Adrenal gland (tissue), 12 donors: ENCODE data around the gene NPIPB12. TPM values are rescaled to one million over a fixed set of nuclear protein-coding genes. Genes with fewer than 3 reads are reported as not detected.
"Not testable (repeated sequence)": the region's sequence is repeated elsewhere in the genome, so short reads cannot be mapped to it uniquely, and the experiment has no call there.

Source experiments
- DNase-seq, 7 donors: peaks; one replicate each; pipeline ENCODE4 v3.0.0-alpha.2; 2019 to 2020
- H3K27ac ChIP-seq, 5 donors: fragments of 200-600 bp; sonication (generic) in 4 of 5; 1 replicate in 3 of 5; 2 replicates in 2 of 5; pipeline versions ENCODE4 v1.5.1 to v1.8.0; 2016 to 2020; ENCODE audit warnings: mild to moderate bottlenecking in 1 of 5
- H3K27me3 ChIP-seq: fragments of 200-600 bp; 2 replicates; pipeline ENCODE4 v1.8.0; 2021
- H3K36me3 ChIP-seq, 2 donors: fragments of 200-600 bp; replicated peaks in 1 of 2; 1 replicate in 1 of 2; 2 replicates in 1 of 2; pipeline versions ENCODE4 v1.5.1 to v1.8.0; 2018 to 2022
- H3K4me1 ChIP-seq, 2 donors: fragments of 200-600 bp; replicated peaks in 1 of 2; 1 replicate in 1 of 2; 2 replicates in 1 of 2; pipeline versions ENCODE4 v1.5.1 to v1.8.0; 2018 to 2021
- H3K4me3 ChIP-seq, 4 donors: fragments of 200-600 bp; sonication (generic) in 3 of 4; one replicate each; pipeline ENCODE4 v1.5.1; 2016 to 2018
- H3K9me3 ChIP-seq, 3 donors: fragments of 200-600 bp; sonication (generic) in 1 of 3; replicated peaks in 1 of 3; 1 replicate in 2 of 3; 2 replicates in 1 of 3; pipeline versions ENCODE4 v1.5.1 to v1.8.0; 2016 to 2021
- WGBS, 4 donors: extraction: QIAGEN DNeasy Blood & Tissue Kit in 2 of 4; methylation state at CpG; one replicate each; pipeline versions ENCODE4 v1.1.5 to v1.1.7; 2013 to 2017; 5-methylcytosine and 5-hydroxymethylcytosine counted together
- intact Hi-C, 2 donors: fragments of 100-400 bp; cut with DNase I; formaldehyde crosslinking; loops; one replicate each; pipeline versions ENCODE4 v1.14.1 to v1.15.0; 2022 to 2023
- polyA plus RNA-seq, 3 donors: library from polyadenylated mRNA; stranded (reverse); fragments of 200-250 nt in 2 of 3; fragments of 350-450 nt in 1 of 3; fragmentation: Illumina TruSeq in 1 of 3; extraction: RNeasy Lipid Tissue Mini Kit (QIAGEN cat#74804) in 1 of 3; gene quantifications; one replicate each; pipeline ENCODE4 v1.2.3, GENCODE V29; 2013 to 2014
- small RNA-seq, 2 donors: library from RNA; depleted of rRNA; stranded (forward); fragments of <200 nt; gene quantifications; one replicate each; pipeline ENCODE3, GENCODE V24; 2016
- total RNA-seq, 9 donors: library from RNA; depleted of rRNA in 4 of 9; stranded (reverse); fragments of >200 nt in 4 of 9; fragments of 120-200 nt in 1 of 9; fragmentation: NEBNext Ultra II Directional in 1 of 9; extraction: Animal tissue kit (Norgen Biotek cat#: 25700) in 1 of 9; gene quantifications; one replicate each; pipeline versions ENCODE4 v1.1.0 to v1.2.4, GENCODE V29; 2013 to 2023
- donor health status: healthy with polysubstance abuse.
- donor health status: Bipolar disorder and iron deficiency.
- donor health status: DM: yes; HTN: yes; CAD: no.
- donor health status: DM: no; HTN: no; CAD: no.
- donor health status: DM: no; HTN: no; CAD: no.
- donor health status: DM: yes; HTN: yes; CAD: no.

The NPIPB12 gene
- total and polyA plus RNA-seq, 12 donors: 6.4 to 569 (median 28.5) TPM

DNA sequence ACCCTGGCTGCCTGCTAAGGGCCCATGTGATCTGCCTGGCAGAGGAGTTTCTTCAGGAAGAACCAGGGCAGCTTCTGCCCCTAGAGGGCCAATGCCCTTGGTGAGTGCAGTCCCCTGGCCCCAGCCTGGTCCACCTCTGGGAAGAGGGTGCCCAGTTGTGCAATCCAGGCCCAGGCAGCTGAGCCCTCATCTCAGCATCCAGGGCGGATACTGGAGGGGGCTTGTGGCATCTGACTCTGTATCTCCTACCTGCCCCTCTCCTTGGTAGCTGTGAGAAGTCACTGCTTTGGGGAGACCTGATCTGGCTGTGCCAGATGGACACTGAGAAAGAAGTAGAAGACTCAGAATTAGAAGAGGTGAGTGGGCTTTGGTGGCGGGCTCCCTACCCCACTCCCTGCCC lies 48.5 kb downstream of the NPIPB12 start:
- intact Hi-C loops, H3K27ac ChIP-seq, H3K4me1 ChIP-seq, H3K4me3 ChIP-seq, H3K9me3 ChIP-seq, H3K27me3 ChIP-seq, H3K36me3 ChIP-seq: not testable (repeated sequence)
- peak in 2 of 7 donors; percentile 14 to 38 for DNase-seq
- 92 to 100% (median 93%) methylated on average over 1 of the region's 2 CpGs; no CpG with 5 or more reads in 1 of the 4 donors for WGBS, 4 donors

DNA sequence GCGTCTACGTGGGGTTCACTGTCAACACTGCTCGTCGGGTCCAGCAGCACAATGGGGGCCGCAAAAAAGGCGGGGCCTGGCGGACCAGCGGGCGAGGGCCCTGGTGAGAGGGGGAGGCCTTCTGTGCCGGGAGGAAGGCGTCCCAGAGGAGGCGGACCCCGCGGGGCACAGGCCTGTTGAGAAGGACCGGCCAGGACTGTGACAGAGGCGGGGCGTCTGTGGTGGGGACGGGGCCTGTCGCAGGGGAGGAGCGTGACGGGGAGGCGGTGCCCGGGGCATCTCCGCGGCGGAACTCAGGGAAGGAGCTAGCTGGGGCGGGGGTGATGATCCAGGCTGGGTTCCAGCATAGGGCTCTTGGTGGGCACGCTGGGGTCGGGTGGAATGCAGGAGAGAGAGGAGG lies 51.4 kb downstream of the NPIPB12 start:
- H3K4me1 ChIP-seq, H3K27ac ChIP-seq, intact Hi-C loops, DNase-seq, H3K9me3 ChIP-seq, H3K27me3 ChIP-seq, H3K4me3 ChIP-seq, H3K36me3 ChIP-seq: not testable (repeated sequence)
- whole genome bisulfite sequencing, 4 donors: no CpG with 5 or more reads among the region's 29 CpGs

DNA sequence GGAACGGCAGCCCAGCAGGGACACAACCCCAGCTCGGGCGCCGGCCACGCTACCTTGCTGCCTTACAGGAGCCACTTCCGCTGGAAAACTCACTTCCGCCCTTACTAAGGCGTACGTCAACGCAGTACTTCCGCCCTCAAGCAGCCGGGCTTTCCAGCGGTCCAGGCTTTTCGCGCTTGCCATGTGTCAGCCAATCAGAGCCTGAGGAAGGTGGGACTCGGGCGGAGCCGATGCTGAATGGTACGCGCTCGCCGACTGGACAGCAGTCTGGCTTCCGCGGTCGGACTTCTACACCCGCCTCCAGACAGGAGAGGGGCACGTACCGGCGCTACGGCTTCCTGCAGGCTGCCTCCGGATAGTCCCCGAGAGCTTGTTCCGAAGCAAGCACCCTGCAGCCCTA lies 51.9 kb downstream of the NPIPB12 start, which contains the start of the genes BOLA2 and SLX1B:
BOLA2 (minus strand) TSS at position 83 of the 400 bp plus-strand sequence. CDS start 98 bp downstream, outside the sequence.
SLX1B (plus strand) TSS at position 265 of the 400 bp plus-strand sequence.
- DNase-seq, H3K4me1 ChIP-seq, H3K36me3 ChIP-seq, H3K27ac ChIP-seq, H3K4me3 ChIP-seq, H3K27me3 ChIP-seq, intact Hi-C loops, H3K9me3 ChIP-seq: not testable (repeated sequence)
- no CpG with 5 or more reads among the region's 33 CpGs for WGBS, 4 donors

DNA sequence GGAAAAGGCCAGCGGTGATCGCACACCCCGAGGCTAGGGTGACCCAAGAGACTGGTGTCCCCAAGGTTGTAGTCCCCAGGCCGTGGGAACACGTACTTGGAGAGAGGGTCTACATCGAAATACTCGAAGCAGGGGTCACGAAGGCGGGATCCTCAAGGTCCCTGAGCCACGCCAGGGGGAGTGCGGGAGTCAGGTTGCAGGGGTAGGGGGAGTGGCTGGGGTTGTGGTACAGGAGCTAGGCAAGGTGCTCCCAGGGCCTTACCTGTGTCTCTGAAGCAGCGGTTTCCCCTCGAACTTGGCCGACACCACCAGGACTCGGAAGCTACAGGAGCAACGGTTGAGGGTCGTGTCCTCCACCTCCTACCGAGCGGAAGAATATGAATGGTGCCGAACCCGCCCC lies 52.5 kb downstream of the NPIPB12 start:
- no CpG with 5 or more reads among the region's 21 CpGs for WGBS, 4 donors
- DNase-seq, H3K4me1 ChIP-seq, H3K27me3 ChIP-seq, H3K9me3 ChIP-seq, H3K4me3 ChIP-seq, intact Hi-C loops, H3K27ac ChIP-seq, H3K36me3 ChIP-seq: not testable (repeated sequence)

Small RNAs within 50 kb of the gene (small RNA-seq; reads per million reads assigned to genes)
- 0 reads per million in 2 donors for gene AC133555.2

Other genes starting within 250 kb of the NPIPB12 start
- gene NPIPB11, start 99.7 kb downstream of the NPIPB12 start, total RNA-seq: under 1 TPM in 7 of 9 donors, not detected in 2; 0.17 to 0.71 (median 0.26) TPM
- gene NPIPB11, start 99.7 kb downstream of the NPIPB12 start, polyA plus RNA-seq: 10 to 100 TPM in 1 of 3 donors, 1 to 10 TPM in 1, under 1 TPM in 1; 0.35 to 11.9 (median 3.8) TPM
- gene BOLA2, start 52.1 kb downstream of the NPIPB12 start, total RNA-seq: 10 to 100 TPM in 2 of 9 donors, 1 to 10 TPM in 7; 3.2 to 30.7 (median 9.2) TPM
- gene BOLA2, start 52.1 kb downstream of the NPIPB12 start, polyA plus RNA-seq: 10 to 100 TPM; 14.0 to 29.8 (median 24.4) TPM
- 10 to 100 TPM in 8 of 9 donors, 1 to 10 TPM in 1; 2.1 to 45.7 (median 26.1) TPM for gene SLX1B, start 51.9 kb downstream of the NPIPB12 start, total RNA-seq
- gene SLX1B, start 51.9 kb downstream of the NPIPB12 start, polyA plus RNA-seq: 10 to 100 TPM; 10.4 to 41.1 (median 19.3) TPM
- gene SULT1A4, start 46.5 kb downstream of the NPIPB12 start, total RNA-seq: 1 to 10 TPM in 8 of 9 donors, not detected in 1; 1.1 to 9.2 (median 4.4) TPM
- gene SULT1A4, start 46.5 kb downstream of the NPIPB12 start, polyA plus RNA-seq: 10 to 100 TPM in 1 of 3 donors, 1 to 10 TPM in 2; 3.5 to 20.1 (median 6.1) TPM
- 1 to 10 TPM in 6 of 9 donors, under 1 TPM in 3; 0.24 to 2.6 (median 1.2) TPM for gene SPN, start 156.8 kb upstream of the NPIPB12 start, total RNA-seq
- gene SPN, start 156.8 kb upstream of the NPIPB12 start, polyA plus RNA-seq: 1 to 10 TPM in 1 of 3 donors, under 1 TPM in 2; 0.54 to 3.1 (median 0.64) TPM
- gene QPRT, start 172.8 kb upstream of the NPIPB12 start, total RNA-seq: 100 to 1,000 TPM in 8 of 9 donors, 10 to 100 TPM in 1; 64.5 to 325 (median 136) TPM
- gene QPRT, start 172.8 kb upstream of the NPIPB12 start, polyA plus RNA-seq: 100 to 1,000 TPM in 1 of 3 donors, 10 to 100 TPM in 2; 48.8 to 111 (median 54.7) TPM
- 1 to 10 TPM in 4 of 9 donors, under 1 TPM in 5; 0.11 to 1.8 (median 0.97) TPM for gene C16orf54, start 239.6 kb upstream of the NPIPB12 start, total RNA-seq
- under 1 TPM; 0.22 to 0.72 (median 0.61) TPM for gene C16orf54, start 239.6 kb upstream of the NPIPB12 start, polyA plus RNA-seq